Kidney capillary endothelial cell (primary cell): ENCODE data around the gene UBAP1.
"Not testable (repeated sequence)": the region's sequence is repeated elsewhere in the genome, so short reads cannot be mapped to it uniquely, and the experiment has no call there.

Source experiments
- DNase-seq: peaks from one replicate; pipeline ENCODE4 v3.0.0-alpha.2; 2018; ENCODE audit warnings: low spot score

UBAP1 gene

DNA sequence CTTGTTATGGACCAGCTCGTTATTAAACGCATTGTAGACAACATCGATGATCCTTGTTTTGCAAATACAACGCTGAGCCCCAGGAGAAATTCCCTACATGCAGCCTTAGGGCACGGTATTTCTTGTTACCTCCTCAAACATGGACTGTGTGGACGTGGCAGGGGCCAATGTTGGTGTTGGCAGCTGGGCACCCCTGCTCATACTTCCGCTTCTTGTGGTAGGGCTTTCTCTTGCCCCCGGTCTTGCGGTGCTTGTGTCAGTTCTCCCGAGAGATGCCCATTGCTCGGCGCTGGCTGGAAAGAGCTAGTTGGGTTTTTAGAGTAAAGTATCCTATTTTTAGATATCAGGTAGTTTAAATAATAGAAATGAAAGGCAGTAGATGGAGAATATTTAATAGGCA is 45.5 kb downstream of the UBAP1 start:
- DNase-seq = no peak

DNA sequence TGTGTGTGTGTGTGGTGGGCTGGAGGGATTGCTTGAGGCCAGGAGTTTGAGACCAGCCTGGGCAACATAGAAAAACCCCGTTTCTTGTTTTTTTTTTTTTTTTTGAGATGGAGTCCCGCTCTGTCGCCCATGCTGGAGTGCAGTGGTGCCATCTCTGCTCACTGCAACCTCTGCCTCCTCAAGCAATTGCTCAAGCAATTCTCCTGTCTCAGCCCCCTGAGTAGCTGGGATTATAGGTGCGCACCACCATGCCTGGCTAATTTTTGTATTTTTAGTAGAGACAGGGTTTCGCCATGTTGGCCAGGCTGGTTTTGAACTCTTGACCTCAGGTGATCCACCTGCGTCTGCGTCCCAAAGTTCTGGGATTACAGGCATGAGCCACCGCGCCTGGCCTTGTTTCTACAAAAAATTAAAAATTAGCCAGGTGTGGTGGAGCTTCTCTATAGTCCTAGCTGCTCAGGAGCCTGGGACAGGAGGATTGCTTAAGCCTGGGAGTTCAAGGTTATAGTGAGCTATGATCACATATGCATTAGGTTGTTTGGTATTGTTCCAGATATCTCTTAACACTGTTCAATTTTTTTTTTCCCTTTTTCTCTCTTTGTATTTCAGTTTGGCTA is 47.4 kb downstream of the UBAP1 start:
- not testable (repeated sequence) for DNase-seq

DNA sequence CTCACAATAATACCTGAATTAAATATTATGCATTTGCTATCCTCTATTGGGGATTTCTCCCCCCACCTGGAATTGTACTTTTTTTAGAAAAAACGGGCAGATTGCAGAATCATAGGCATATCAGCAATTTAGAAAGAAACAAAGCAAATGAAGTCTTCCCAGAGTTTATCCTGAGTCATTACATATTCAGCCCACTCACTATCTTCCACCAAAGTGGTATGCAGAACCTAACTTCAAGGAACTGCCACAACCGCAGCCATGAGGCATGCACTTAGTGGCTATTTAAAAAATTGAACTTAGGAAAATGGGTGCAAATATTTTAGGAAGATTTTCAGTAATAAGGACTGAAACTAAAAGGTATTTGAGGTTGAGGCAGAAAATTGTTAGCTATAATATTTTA is 48.6 kb downstream of the UBAP1 start:
- DNase-seq = no peak

DNA sequence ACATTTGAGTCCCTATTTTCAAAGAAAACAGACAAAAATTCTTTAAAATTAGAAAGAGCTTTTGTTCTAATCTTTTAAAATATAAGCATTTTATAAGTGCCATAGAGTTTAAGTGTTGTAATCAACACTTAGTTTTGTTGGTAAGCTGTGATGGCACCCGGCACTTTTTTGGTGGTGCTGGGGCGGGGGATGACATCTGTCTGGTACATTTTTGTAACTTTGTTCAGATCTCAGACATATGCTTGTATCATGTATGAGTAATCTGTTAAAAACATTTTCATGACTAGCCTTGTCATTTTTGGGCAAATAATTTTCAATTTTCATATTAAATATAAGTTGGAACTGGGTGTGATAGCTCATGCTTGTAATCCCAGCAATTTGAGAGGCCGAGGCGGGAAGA is 51.7 kb downstream of the UBAP1 start:
- DNase-seq = no peak

DNA sequence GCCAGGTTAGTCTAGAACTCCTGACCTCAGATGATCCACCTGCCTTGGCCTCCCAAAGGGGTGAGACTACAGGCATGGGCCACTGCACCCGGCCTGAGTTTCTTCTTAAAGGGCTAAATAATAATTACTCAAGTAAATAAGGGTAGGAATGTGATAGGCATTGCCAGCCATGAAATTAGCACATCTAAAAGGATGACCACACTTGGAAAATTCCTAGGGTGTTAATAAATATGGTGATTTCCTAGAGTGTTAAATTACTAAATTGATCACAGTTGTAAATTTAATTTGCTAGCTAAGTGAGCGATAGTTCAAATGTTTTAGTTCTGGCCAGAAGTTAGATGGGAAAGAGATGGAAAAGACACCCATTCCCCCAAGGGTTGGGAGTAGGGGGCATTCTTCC is 53.4 kb downstream of the UBAP1 start:
- no peak for DNase-seq

DNA sequence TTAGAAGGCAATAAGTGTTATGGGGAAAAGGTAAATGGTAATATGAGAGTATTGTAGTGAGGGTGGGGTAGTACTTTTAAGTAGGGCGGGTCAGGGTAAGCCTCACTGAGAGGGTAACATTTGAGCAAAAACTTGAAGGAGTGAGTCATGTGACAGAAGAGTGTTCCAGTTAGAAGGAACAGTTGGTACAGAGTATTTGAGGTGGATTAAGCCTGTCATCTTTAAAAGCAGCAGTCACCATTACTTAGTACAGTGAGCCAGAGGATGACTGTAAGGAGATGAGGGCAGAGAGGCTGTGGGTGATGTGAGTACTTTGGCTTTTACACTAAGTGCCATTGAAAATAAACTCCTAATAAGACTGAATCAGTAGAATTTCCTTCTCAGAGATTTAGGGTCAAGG is 54.8 kb downstream of the UBAP1 start:
- no peak for DNase-seq

DNA sequence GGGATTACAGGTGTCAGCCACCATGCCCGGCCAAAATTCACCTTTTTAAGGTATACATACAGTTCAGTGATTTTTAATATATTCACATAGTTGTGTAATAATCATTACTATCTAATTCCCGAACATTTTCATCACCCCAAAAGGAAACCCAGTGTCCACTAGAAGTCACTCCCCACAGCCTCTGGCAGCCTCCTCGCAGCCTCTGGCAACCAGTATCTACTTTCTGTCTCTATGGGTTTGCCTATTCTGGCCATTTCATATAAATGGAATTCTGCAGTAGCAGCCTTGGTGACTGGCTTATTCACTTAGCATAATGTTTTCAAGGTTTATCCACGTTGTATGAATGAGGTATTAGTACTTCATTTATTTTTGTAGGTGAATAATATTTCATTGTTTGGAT is 59.0 kb downstream of the UBAP1 start:
- no peak for DNase-seq

DNA sequence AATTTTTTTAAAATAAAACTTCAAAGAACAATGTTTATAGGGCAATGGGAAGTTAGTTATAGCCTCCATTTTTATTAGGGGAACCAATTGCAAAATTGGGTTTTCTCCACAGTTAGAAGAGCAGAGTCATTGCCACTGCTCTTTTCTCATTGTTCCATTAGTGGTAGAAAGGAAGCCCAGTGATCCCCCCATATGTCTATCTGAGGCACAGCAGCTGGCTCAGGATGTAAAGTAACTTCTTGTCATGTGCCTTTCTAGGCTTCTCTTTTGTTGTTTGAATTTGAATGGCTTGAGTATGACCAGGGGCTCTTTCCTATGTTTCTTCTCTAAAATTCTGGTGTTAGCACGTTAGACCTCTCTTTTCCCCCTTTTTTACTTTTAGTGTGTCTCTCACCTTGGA is 61.2 kb downstream of the UBAP1 start:
- DNase-seq = no peak

DNA sequence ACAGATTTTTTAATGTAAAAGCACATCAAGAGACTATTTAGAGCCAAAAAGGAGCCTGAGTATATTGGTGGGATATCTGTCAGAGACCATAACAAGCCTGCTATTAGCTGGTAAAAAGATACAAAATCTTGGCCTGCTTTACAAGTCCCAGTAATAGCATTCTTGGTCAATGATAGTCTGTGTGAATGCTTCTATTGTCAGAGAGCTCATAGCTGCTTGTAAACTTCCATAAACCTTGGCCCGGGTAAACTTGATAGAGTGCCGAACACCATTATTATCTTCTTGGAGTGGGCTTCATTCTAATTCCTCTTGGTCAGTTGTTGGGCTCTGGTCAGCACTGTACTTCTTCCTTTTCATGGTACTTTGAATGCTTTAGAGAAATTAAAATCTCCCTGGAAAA is 64.0 kb downstream of the UBAP1 start:
- no peak for DNase-seq

DNA sequence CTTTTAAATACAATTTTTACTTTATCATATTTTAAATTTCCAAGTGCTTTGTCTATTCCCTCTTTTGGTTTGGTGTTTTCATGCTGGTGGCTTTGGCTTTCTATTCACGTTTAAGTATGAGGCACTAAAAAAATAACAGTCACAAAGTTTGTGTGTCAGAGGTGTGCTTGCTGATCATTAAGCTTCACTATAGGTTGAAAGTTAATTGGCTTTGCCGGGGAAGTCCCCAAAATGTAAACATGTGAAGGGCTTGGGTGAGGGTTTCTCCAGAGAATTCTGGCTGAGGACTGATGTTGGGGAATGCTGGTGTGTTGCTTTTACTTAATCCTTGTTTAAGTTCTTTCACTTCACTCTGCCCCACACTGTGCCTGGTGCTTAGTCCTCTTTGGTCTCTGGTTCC is 66.4 kb downstream of the UBAP1 start:
- DNase-seq = not testable (repeated sequence)

DNA sequence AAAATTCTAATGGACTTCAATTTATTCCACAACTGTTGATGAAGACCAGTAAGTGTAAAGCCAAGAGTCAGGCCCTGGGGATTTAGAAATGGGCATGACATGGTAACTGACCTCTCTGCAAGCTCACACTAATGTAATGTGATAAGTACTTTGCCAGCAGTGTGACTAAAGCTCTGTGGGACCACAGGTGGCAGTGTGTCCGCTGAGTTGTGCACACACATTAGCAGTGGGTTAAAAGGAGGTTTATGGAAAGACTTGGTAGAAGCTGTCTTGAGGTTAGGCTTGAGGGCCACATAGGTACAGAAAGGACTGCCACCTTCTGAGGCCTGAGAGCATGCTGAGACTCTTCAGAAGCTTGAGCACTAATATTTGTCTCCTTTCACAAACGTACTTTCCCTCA is 67.6 kb downstream of the UBAP1 start:
- no peak for DNase-seq

DNA sequence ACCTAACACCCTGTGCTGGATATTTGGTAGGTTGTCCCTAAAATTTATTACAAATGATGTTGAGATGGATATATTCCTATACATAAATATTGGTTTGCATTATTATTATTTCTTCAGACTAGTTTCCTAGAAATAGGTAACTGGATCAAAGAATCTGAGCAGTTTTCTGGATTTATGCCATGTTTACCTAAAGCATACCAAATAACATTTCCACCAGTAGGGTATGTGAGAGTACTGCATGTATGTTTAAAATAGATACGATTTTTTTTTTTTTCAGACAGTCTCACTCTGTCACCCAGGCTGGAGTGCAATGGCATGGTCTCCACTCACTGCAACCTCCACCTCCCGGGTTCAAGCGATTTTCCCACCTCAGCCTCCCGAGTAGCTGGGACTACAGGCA is 68.9 kb downstream of the UBAP1 start:
- DNase-seq = not testable (repeated sequence)

DNA sequence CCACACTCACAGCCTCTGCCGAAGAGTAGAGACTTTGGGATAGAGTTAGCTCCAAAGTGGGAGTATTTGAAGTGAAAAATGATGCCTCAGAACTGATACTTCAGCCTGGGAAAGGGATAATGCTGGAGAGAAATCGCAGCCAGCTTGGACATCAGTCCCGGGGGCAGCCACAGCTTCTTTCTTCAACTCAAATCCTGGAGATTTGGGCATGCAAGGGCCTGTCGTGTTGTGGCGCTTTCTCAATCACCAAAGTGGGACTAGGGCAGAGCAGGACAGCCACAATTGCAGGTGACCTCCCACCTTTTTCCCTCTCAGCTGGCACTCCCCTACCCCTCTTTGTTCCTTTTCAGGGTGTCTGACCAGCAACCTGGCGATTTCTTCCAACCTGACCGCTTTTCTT is 70.4 kb downstream of the UBAP1 start:
- DNase-seq = no peak

DNA sequence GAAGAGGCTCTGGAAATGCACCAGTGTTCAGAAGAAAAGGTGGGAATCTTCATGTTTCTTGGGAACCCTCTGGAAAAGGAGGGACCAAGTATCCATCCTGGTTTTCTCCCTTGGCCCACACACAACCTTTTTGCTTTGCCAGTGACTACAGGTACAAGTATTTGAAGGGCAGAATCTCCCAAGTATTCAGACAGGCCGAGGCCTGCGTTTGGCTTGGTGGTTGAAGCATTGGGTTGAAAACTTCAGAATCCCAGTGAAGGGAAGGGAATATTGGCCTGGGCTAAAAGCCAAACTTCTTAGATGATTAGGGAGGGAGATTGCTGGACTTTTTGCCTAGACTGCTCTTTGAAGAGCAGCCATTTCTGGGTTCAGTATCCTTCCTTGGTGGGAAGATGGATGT is 71.9 kb downstream of the UBAP1 start:
- no peak for DNase-seq

DNA sequence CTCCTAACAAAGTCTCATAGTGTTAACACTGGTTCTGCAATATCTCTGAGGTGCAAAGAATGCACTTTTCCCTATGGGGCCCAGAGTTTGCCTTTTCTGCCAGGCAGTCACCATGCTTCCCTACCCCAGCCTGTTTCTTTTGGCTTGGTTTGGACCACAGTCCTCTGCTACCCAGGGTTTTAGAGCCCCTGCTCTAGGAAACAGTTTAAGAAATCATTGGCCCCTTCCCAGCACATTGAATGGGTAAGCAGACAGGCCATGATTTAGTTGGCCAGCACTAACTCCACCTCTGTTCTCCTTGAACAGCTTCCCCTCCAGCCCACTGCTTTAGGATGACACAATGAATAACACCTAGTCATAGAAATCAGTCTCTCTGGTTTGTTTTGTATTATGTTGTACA is 73.2 kb downstream of the UBAP1 start:
- no peak for DNase-seq

DNA sequence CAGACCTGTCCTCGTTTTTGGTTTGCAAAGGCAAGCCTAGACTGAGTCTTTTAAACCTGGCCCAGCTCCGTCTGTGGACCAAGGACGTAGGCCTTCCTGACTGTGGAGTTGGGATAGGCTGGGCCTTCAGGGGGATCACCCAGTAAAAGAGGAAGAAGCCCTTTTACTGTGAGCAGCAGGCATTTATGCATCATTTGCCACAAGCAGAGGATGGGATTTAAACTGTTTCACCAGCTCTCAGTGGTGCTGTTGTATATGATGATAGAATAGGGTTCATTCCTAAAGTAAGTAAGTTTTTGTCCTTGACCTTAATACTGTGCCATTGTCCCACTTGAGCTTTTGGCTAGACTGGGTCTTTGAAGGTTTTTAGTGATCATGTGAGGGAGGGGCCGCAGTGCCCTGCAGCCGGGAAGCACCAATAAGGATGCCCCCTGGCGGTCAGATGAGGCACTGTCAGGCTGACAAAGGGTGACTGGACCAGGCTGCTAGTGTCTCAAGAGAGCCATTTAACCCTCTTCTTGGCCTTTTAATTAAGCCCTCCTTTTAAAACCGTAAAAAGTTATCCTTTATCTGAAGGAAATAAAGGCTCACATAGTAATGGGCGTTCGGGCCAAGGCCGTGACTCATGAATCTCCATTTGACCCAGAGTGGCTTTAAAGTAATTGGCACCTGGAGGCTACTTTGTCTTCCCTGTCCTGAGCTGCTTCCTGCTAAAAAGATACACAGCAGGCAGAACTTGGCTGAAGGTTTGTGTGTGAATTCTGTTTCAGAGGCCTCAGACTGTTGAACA is 74.0 kb downstream of the UBAP1 start:
- peak; percentile 57 for DNase-seq

DNA sequence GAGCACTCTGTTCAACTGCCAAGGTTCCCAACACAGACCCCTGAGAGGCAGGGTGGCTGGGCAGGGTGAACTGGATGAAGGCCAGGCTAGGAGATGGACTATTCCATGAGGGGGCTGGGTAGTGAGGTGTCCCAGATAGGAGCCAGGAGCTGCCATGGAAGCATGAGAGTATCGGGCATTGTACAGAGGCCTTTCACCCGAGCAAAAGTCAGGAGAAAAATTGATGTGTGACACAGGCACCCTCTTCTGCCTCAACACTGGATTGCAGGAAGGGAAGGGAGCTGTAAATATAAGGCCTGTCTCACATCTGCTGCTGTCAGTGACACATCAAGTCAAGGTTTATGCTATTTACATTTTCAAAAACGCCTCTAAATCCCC is 74.6 kb downstream of the UBAP1 start:
- DNase-seq = no peak

DNA sequence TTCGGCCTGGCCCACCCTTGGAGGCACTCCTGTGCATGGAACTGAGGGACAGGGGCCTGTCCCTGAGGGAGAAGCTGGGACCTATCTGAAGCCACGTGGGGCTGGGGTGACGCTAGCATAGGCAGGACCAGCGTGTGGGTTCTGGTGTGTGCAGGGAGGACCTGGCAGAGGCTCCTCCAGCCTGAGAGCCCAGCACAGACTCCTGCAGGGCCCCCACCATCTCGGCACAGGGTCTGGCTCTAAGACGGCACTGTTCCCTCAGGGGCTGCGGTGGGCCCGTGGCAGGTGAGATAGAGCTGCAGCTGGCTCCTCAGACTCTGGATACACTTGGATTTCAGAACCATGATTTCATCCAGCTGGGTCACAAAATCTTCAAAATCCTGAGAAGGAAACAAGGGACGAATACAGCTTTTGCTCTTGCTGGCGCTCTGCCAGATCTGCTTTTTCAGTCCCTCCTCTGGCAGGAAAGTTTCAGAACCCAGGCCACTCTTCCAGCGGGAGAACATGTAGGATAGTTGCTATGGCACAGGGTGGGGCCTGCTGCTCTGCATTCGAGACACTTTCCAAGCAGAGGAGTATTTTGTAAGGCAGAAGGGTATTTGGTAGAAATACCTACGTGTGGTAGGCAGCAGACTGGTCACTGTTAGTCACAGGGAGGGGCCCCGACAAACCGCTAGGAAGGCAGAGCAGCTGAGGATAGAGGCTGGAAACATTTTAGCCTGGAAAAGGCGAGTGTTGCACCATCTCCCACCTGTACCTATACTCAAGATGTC is 75.5 kb downstream of the UBAP1 start:
- no peak for DNase-seq

DNA sequence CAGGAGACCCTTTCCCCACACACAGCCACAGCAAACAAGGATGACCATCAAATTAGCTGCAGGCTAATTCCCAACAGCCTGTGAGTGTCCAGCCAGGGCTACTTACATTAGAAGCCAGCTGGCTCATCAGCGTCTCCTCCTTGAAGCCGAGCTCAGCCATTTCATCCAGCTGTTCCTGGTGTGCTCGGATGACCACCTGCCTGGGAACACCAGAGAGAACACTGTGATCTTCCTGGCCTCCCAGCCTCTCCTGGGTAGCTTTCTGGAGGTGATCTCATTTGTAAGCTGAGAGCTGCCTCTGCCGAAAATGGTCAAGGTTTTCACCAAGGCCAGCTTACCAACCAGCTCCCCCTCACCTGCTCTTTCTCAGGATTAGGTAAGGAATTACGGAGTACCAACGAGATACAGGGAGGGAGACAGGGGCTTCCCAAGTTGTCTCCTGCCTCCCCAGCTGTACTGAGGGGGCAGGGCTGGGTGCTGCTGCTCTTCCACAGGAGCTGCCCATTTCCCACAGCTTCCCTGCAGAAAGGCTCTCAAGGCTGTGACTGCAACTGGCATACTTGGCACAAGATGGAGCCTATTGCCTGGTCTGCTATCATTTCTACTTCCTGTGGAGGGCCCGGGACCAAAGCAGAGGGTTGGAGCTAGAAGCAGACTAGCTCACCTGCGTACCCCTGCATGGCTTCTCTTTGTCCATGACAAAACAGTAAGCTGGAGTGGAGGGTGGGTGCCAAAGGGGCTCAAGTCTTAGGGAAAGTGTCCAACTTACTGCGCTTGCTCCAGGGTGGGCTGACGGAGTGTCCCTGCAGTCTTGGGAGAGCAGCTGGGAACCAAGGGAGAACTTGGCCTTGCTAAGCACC is 76.4 kb downstream of the UBAP1 start:
- DNase-seq = no peak

DNA sequence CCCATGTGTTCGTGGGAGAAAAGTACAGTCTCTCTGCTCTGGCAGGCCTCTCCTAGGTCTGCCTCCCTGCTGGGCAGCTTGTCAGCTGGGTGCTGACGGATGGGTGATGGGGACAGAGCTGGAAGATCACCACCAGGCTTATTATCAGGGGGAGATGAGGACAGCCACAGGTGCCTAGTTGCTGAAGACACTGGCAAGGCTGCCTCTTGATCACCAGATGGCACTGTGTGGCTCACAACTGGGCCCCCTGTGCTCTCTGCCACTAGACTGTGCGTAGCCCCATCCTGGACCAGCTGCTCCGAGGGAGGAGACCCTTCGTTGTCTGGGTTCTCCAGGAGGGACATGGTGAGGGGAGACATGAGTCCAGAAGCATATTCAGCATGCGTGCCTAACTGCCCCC is 77.3 kb downstream of the UBAP1 start:
- no peak for DNase-seq

DNA sequence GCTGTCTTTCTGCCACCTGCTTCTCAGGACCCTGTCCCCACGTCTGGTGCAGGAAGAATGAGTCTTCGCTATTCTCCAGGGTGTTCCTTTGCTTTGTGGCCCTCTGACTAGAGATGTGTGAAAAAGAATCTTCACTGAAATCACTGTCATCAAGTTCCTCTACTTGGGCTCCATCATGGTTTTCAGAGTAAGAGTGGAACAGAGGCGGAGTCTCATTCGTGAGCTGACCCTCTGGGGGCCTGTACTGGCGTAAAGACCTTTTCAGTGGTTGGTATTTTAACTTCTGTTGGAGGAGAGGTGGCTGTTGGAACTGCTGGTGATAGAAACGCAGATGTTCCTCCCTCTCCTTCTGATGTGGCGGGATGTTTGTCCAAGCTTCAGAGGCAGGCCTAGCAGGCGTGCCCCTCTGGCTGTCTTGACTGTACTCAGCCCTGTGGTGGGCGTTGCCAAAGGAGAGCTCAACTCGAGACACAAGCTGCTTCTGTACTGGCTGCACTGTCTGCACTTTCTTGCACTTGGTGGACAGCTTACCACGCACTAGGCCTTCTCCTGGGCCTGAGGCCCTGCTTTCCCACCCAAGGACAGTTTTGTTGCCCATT is 78.2 kb downstream of the UBAP1 start:
- no peak for DNase-seq

DNA sequence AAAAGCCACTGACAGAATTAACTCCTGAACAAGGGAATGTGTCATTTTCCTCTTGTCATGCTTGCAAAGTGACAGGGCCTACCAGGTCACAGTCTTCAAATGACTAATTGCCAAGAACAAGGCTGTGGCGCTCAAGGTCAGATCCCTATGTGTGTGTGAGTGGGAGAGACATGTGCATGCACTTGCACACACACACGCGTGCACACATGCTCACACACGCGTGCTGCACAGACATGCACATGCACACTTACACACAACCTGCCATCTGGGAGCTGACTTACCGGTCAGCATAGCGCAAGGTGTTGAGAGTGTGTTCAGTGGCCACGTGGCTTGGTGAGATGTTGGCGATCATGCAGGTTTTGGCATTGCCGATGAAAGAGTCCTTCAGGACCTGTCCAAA is 80.5 kb downstream of the UBAP1 start:
- DNase-seq = no peak
